Gastrocnemius medialis (tissue), 4 donors: Measurements from ENCODE around the gene VPS9D1. TPM values are rescaled to one million over a fixed set of nuclear protein-coding genes. Genes with fewer than 3 reads are reported as not detected.
A peak's percentile ranks its signal among the peaks of the same experiment; 100 is the strongest.

Experiments used
- ATAC-seq, 2 donors: fragments of 150-250 bp; one replicate each; pipeline ENCODE4 v1.9.1; 2016
- DNase-seq, 2 donors: peaks; one replicate each; pipeline ENCODE4 v3.0.0-alpha.2; 2019
- H3K27ac ChIP-seq, 4 donors: fragments of 200-600 bp; sonication (generic); 1 replicate in 1 of 4; 2 replicates in 3 of 4; pipeline ENCODE4 v1.5.1; 2016 to 2018; ENCODE audit warnings: mild to moderate bottlenecking in 2 of 4, moderate library complexity in 1 of 4
- H3K27me3 ChIP-seq, 3 donors: fragments of 200-600 bp; sonication (generic) in 2 of 3; 1 replicate in 1 of 3; 2 replicates in 2 of 3; pipeline versions ENCODE4 v1.5.1 to v1.6.0; 2016 to 2019; ENCODE audit warnings: mild to moderate bottlenecking in 1 of 3, moderate library complexity in 1 of 3
- H3K36me3 ChIP-seq, 2 donors: fragments of 200-600 bp; sonication (generic) in 1 of 2; one replicate each; pipeline ENCODE4 v1.5.1; 2017 to 2018
- H3K4me1 ChIP-seq, 2 donors: fragments of 200-600 bp; sonication (generic) in 1 of 2; one replicate each; pipeline ENCODE4 v1.5.1; 2016 to 2017; ENCODE audit warnings: mild to moderate bottlenecking in 2 of 2
- H3K4me3 ChIP-seq, 4 donors: fragments of 200-600 bp; sonication (generic) in 3 of 4; 1 replicate in 1 of 4; 2 replicates in 3 of 4; pipeline ENCODE4 v1.5.1; 2016 to 2019; ENCODE audit warnings: mild to moderate bottlenecking in 2 of 4
- H3K9me3 ChIP-seq, 3 donors: fragments of 200-600 bp; sonication (generic) in 2 of 3; 1 replicate in 1 of 3; 2 replicates in 2 of 3; pipeline ENCODE4 v1.5.1; 2016 to 2019
- POLR2A ChIP-seq, 2 donors: fragments of 450-650 bp; IDR thresholded peaks; one replicate each; pipeline ENCODE4 v1.6.1; 2017; ENCODE audit warnings: antibody characterized with exemption in 2 of 2, mild to moderate bottlenecking in 2 of 2, moderate library complexity in 2 of 2
- in situ Hi-C, 4 donors: fragments of 200-750 bp; cut with MboI; loops; one replicate each; pipeline versions ENCODE4 v1.15.0 to v1.8.0; 2017; ENCODE audit warnings: low sequenced_read_pairs in 4 of 4
- intact Hi-C: fragments of 100-400 bp; cut with DNase I; formaldehyde crosslinking; loops from one replicate; pipeline ENCODE4 v1.15.1; 2023; ENCODE audit warnings: low total_unique reads
- total RNA-seq, 4 donors: library from RNA; depleted of rRNA; stranded (reverse); fragments of >200 nt; gene quantifications; one replicate each; pipeline versions ENCODE4 v1.1.0 to v1.2.3, GENCODE V29; 2016
- TF ChIP-seq, protein P1 (sequence below), 5 experiments: fragments of 450-650 bp in 3 of 5; fragments of 200-600 bp in 2 of 5; sonication (generic) in 2 of 5; IDR thresholded peaks in 4 of 5; conservative IDR thresholded peaks in 1 of 5; 1 replicate in 4 of 5; 2 replicates in 1 of 5; pipeline ENCODE4 v1.5.1; 2016 to 2019; ENCODE audit warnings: antibody characterized with exemption in 5 of 5, mild to moderate bottlenecking in 3 of 5, moderate library complexity in 3 of 5

The VPS9D1 gene
- total RNA-seq, 4 donors from 2014 or later: 2.3 to 9.4 (median 3.4) TPM

DNA sequence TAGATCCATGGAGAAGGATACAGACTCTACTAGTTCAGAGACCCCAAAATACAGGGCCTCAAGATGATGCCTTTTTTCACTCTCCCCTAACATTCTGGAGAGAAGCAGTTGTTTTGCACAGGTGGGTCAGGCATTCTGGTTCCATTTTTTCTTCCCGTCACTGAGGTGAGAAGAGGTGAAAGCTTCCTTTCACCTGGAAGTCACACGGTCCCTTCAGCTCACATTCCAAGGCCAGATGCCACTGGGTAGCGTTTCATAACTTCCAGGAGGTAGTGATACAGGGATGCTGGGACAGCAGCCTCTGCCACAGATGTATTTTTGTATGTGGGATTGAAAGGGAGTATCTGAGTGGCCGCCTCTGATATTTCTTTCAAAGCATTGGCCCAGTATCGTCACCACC lies 32.3 kb downstream of the VPS9D1 start:
- DNase-seq: no peak
- no peaks in the 10 kb centered on the region for H3K9me3 ChIP-seq
- H3K36me3 ChIP-seq: peaks cover 0 to 31% of the 10 kb centered on the region in 2 donors
- H3K27me3 ChIP-seq: no peaks in the 10 kb centered on the region
- no peak overlapping the region for H3K4me3 ChIP-seq
- in situ Hi-C loops: no loop called here
- H3K4me1 ChIP-seq: peaks cover 11 to 19% of the 10 kb centered on the region in 2 donors
- no peak for ATAC-seq
- intact Hi-C loops: no loop called here
- no peak overlapping the region for H3K27ac ChIP-seq
- no peak for TF ChIP-seq POLR2A (IDR thresholded peaks at IDR 0.05)
- TF ChIP-seq, protein P1, sequence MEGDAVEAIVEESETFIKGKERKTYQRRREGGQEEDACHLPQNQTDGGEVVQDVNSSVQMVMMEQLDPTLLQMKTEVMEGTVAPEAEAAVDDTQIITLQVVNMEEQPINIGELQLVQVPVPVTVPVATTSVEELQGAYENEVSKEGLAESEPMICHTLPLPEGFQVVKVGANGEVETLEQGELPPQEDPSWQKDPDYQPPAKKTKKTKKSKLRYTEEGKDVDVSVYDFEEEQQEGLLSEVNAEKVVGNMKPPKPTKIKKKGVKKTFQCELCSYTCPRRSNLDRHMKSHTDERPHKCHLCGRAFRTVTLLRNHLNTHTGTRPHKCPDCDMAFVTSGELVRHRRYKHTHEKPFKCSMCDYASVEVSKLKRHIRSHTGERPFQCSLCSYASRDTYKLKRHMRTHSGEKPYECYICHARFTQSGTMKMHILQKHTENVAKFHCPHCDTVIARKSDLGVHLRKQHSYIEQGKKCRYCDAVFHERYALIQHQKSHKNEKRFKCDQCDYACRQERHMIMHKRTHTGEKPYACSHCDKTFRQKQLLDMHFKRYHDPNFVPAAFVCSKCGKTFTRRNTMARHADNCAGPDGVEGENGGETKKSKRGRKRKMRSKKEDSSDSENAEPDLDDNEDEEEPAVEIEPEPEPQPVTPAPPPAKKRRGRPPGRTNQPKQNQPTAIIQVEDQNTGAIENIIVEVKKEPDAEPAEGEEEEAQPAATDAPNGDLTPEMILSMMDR (IDR thresholded peaks at IDR 0.05 in 4 of 5, conservative IDR thresholded peaks at IDR 0.05 in 1 of 5): no peak

DNA sequence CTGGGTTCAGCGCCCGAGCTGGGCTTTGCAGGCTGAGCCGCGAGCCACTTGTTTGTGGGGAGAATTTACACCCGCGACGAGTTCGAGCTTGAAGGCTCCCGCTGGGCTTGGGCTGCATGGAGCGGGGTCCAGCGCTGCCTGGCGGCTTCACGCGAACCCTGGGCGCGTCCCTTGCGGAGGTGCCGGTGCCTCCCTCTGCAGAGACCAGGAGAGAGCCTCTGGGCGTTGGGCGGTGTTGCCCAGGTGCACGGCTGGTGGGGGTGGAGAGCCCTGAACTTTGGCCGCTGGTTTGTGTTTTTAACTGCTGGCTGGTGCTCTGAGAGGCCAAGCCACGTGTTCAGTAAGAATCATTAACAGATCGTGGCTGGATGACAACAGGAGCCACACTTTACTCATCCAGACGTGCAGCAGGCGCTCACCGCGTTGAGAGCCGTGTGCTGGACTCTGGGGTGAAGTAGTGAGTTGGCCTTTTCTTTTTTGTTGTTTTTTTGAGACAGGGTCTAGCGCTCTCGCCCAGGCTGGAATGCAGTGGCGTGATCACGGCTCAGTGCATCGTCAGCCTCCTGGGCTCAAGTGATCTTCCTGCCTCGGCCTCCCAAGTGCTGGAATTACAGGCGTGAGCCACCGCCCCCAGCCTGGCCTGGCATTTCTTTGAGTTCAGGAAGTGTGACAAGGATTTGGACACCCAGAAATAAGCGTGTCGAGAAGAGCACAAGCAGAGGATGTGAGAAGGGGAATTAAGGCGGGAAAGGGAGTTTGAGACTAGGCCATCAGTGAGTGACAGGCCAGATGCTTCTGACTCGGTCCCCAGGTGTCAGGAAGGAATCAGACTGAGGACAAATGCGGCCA lies 33.4 kb downstream of the VPS9D1 start:
- ATAC-seq: peak in 1 of 2 donors; percentile 40
- intact Hi-C loops: no loop called here
- peaks cover 11 to 19% of the 10 kb centered on the region in 2 donors for H3K4me1 ChIP-seq
- peak overlapping the region; percentile 86 to 90 (median 88) for H3K4me3 ChIP-seq
- in situ Hi-C loops: no loop called here
- TF ChIP-seq, protein P1 (IDR thresholded peaks at IDR 0.05 in 4 of 5, conservative IDR thresholded peaks at IDR 0.05 in 1 of 5): no peak
- no peak for TF ChIP-seq POLR2A (IDR thresholded peaks at IDR 0.05)
- no peaks in the 10 kb centered on the region for H3K9me3 ChIP-seq
- H3K27ac ChIP-seq: peak overlapping the region; percentile 73 to 92 (median 90)
- H3K36me3 ChIP-seq: peaks cover 0 to 22% of the 10 kb centered on the region in 2 donors
- peak in 1 of 2 donors; percentile 7 for DNase-seq
- H3K27me3 ChIP-seq: no peaks in the 10 kb centered on the region

DNA sequence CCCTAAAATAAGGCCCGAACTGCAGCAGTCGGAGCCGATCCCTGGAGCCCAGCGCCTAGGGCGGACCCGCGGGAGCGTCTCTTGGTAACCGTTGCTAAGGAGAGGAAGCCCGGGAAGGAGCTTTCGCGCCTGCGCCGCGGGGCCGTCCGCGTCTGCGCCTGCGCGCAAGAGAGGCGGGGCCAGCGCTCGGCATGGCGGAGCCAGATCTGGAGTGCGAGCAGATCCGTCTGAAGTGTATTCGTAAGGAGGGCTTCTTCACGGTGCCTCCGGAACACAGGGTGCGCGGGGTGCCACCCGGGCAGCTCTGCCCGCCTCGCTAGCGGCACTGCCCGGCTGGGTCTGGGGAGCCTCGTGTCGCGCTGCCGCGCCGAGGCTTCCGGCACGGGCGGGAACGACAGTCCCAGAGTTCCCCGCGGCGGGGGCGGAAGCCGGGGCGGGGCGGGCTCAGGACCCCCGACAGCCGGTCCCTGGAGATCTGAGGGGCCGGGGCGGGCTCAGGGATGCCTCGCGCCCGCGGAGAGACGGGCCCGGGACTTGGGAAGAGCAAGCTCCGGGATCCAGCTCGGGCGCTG lies 34.1 kb downstream of the VPS9D1 start, which contains the start of gene CDK10:
Gene CDK10 (plus strand): TSS at position 170 of the 572 bp plus-strand sequence. CDS start 22 bp downstream, at position 192.
- Histone ChIP-seq H3K36me3 (peaks cover 0 to 14% of the 10 kb centered on the region in 2 donors), H3K27me3 (no peaks in the 10 kb centered on the region), H3K4me1 (peaks cover 11 to 19% of the 10 kb centered on the region in 2 donors), H3K4me3 (peak within 1 kb of the TSS; percentile 86 to 90 (median 88)), H3K9me3 (no peaks in the 10 kb centered on the region), H3K27ac (peak within 1 kb of the TSS; percentile 73 to 92 (median 90))
- in situ Hi-C loops: no loop called here
- ATAC-seq: peak; percentile 97
- peak; percentile 50 to 69 for TF ChIP-seq POLR2A (IDR thresholded peaks at IDR 0.05)
- TF ChIP-seq, protein P1 (IDR thresholded peaks at IDR 0.05 in 4 of 5, conservative IDR thresholded peaks at IDR 0.05 in 1 of 5): peak in 1 of 5 experiments; percentile 12
- DNase-seq: peak; percentile 60 to 85
- intact Hi-C loops: loop anchor here (1.0 kb wide), 3 partner anchors 14 to 35 kb away; partner anchors contain the start of genes CHMP1A, SPATA33 and ZNF276

GRCh38 chr16:89685916-89686315 lies 34.8 kb downstream of the VPS9D1 start:
- TF ChIP-seq POLR2A (IDR thresholded peaks at IDR 0.05): no peak
- TF ChIP-seq, protein P1 (IDR thresholded peaks at IDR 0.05 in 4 of 5, conservative IDR thresholded peaks at IDR 0.05 in 1 of 5): no peak
- H3K9me3 ChIP-seq: no peaks in the 10 kb centered on the region
- peaks cover 11 to 19% of the 10 kb centered on the region in 2 donors for H3K4me1 ChIP-seq
- H3K27ac ChIP-seq: no peak overlapping the region
- intact Hi-C loops (loop anchor here (1.0 kb wide), 3 partner anchors 14 to 35 kb away; partner anchors contain the start of genes CHMP1A, SPATA33 and ZNF276), in situ Hi-C loops (no loop called here)
- no peaks in the 10 kb centered on the region for H3K27me3 ChIP-seq
- H3K36me3 ChIP-seq: peaks cover 0 to 8% of the 10 kb centered on the region in 2 donors
- ATAC-seq: no peak
- H3K4me3 ChIP-seq: no peak overlapping the region
- no peak for DNase-seq
